ENCODE measurements around the gene LENG9.
A peak's percentile ranks its signal among the peaks of the same experiment; 100 is the strongest.
"Not testable (repeated sequence)": the region's sequence is repeated elsewhere in the genome, so short reads cannot be mapped to it uniquely, and the experiment has no call there.

LENG9 gene

DNA sequence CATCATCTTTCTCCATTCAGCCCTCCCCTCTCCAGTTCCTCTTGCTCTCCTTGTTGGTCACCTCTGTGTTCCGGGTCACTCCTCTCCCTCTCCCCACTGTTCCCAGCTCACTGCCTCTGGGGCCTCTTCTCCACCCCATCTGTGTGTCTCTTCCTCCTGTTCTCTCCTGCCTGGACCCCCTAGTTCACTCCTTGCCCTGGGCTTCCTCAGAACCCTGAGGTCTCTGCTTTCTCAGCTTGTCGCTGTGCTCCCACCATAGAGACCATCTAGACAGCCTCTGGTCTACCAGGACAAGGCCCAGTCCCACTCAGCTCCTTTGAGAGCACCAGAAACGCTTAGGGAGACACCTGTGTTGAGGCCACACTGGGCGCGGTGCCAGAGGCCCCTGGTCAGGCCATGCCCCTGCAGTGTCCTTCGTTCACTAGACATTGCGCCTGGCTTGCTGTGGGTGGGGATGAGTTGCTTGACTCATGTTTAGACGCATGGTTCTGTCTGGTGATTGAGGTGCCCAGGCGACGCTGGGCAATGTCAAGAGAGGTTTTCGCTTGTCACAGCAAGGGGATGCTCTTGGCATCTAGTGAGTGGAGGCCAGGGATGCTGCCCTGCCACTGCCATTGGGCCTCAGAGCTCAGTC, 4.8 kb downstream of the LENG9 start:
- DNase-seq, result no peak

DNA sequence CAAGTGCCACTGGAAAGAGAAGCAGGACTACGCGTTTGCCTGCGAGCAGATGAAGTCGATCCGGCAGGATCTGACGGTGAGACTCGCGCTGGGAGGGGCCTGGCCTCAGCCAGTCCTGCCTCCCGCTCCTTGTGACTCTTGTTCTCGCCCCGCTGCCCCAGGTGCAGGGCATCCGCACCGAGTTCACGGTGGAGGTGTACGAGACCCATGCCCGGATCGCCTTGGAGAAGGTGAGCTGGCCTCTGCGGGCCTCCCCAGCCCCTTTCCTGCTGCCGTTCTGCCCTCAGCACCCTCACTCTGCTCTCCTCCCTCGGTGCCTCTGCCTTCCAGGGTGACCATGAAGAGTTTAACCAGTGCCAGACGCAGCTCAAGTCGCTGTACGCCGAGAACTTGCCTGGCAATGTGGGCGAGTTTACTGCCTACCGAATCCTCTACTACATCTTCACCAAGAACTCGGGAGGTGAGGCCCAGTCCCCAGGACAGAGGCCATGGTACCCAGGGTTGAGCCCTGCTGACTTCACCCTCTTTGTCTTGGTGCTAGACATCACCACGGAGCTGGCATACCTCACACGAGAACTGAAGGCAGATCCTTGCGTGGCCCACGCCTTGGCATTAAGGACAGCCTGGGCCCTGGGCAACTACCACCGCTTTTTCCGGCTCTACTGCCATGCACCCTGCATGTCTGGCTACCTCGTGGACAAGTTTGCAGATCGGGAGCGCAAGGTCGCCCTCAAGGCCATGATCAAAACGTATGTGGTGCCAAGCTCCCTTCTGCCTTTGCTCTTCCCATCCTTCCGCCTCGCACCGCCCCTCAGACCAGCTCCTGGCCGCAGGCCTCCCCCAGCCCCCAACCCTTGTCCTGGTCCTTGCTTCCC, 5.6 kb downstream of the LENG9 start:
- DNase-seq, result no peak

- DNase-seq, result no peak
Observed at GRCh38 chr19:54456423-54457373, 6.9 kb downstream of the LENG9 start.

DNA sequence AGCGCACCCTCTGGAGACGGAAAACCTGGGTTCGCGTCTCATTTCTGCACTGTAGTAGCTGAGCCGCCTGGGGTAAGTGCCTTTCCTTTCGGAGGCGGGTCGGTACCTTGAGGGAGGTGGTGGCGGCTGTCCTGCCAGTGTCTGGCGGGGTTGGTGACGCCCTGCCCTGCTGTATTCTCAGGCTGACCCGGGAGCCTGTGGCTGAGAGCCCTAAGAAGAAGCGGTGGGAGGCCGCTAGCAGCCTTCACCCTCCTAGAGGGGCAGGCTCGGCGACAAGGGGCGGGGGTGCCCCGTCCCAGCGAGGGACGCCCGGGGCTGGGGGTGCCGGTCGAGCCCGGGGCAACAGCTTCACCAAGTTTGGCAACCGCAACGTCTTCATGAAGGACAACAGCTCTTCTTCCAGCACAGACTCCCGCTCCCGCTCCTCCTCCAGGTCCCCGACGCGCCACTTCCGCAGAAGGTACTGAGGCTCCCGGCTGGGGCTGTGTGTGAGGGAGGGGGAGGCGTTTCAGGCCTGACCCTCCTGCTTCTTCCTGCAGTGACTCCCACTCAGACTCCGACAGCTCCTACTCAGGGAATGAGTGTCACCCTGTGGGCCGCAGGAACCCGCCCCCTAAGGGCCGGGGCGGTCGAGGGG, 7.7 kb downstream of the LENG9 start:
- DNase-seq, result no peak

- no peak for DNase-seq
Observed at GRCh38 chr19:54454781-54455675, 8.6 kb downstream of the LENG9 start.

- no peak for DNase-seq
Observed at GRCh38 chr19:54453921-54454780, 9.4 kb downstream of the LENG9 start.

DNA sequence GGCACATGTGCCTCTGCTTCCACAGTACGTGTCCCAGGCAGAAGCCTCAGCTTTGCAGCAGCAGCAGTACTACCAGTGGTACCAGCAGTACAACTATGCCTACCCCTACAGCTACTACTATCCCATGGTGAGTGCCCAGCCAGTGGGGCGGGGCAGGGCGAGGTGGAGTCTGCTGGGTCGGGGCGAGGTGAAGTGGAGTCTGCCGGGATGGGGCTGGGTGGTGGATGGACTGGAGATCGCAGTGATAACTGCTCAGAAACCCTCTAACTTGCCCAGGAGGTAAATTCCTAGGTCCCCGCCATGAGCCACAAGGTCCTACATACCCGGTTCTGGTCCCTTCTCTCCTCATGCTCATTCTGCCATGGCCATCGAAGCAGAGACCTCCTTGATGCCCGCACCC, 11.0 kb downstream of the LENG9 start:
- no peak for DNase-seq

DNA sequence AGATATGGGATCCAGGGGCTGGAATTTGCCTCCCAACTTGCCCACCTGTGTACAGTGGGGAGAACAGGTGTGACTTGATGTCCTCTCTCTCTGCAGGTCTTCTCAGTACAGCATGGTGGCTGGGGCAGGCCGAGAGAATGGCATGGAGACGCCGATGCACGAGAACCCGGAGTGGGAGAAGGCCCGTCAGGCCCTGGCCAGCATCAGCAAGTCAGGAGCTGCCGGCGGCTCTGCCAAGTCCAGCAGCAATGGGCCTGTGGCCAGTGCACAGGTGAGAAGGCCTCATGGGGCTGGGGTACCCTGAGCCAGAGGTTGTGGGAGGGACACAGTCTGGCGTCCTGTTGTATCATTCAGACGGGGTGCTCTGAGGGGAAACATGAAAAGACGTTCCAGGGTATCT, 11.6 kb downstream of the LENG9 start:
- no peak for DNase-seq

- no peak for DNase-seq
Observed at GRCh38 chr19:54451331-54451871, 12.2 kb downstream of the LENG9 start.

- no peak for DNase-seq
Observed at GRCh38 chr19:54449701-54450069, 13.9 kb downstream of the LENG9 start.

DNA sequence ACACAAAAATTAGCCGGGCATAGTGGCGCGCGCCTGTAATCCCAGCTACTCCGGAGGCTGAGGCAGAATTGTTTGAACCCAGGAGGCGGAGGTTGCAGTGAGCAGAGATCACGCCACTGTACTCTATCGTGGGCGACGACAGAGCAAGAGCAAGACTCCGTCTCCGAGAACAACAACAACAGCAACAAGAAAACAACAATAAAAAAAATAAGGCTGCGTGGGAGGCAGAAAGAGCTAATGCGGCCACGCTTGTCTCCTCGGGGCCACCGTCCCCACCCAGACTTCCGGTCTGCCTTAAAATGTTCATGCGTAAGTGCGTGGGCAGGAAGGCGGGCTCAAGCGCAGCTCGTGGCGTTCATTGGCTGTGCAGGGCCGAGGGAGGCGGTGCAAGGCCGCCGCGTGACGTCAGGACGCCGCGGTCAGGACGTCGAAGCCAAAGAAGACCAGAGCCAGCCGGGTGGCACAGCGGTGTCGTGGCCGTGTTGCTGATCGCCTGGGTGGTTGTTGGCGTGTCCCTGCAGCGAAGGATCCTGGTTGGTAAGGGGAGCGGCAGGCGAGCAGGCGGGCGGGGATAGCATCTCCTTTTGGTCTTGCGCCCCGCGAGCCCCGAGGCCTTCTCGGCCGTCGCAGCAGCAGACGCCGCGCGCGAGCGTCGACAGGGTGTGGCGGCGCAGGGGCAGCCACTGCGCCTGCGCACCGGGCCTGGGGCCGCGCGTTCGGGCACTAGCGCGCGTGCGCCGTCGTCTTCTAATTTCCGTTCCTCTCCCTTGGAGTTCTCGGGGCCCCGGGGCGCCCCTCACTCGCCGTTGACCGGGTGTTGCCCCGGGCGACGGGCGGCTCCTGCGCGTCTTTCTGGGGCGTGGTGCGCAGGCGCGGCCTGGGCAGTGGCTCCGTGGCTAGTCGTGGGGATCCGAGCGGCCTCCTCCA, 14.5 kb downstream of the LENG9 start, which contains the start of gene LENG8:
TSS of gene LENG8 (plus strand) at position 426 of the 927 bp plus-strand sequence. CDS start 2,146 bp downstream, outside the sequence.
- DNase-seq, result peak; percentile 93 to 98

DNA sequence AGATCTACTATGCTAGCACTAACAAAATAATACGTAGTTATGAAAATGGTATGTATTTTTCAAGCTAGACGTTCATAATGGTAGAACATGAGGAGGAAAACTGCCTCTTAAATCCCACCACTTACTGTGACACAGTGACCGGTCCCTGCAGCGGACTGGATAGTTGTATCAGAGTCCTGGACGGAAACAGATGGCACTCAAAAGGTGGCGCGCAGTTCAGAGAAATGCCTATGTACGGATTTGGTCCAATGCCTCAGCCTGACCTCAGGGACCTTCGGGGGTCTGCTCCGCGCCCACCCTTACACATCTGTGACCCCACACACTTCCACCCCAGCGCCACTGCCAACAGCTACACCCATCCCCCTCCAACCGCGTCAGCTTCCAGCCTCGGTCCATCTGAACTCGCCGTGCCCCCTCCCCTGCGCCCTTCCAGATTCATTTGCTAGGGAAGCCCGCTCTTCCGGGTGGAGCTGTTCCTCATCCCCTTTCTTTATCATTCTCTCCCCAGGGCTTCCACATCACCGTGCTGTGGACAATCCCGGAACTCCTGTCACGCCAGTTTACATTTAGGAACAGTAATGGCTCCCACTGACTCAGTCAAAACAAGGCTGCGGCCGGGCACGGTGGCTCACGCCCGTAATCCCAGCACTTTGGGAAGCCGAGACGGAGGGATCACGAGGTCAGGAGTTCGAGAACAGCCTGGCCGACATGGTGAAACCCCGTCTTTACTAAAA, 15.4 kb downstream of the LENG9 start:
- DNase-seq, result peak; percentile 28 to 69

DNA sequence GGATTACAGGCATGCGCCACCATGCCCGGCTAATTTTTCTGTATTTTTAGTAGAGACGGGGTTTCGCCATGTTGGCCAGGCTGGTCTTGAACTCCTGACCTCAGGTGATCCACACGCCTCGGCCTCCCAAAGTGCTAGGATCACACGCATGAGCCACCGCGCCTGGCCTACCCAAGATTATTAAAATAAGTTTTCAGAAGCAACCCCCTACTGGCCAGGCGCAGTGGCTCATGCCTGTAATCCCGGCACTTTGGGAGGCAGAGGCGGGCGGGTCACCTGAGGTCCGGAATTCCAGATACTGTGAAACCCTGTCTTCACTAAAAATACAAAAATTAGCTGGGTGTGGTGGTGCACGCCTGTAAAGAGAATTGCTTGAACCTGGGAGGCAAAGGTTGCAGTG, 17.2 kb downstream of the LENG9 start:
- not testable (repeated sequence) for DNase-seq

GRCh38 chr19:54444737-54445136, 18.8 kb downstream of the LENG9 start:
- DNase-seq, result no peak

DNA sequence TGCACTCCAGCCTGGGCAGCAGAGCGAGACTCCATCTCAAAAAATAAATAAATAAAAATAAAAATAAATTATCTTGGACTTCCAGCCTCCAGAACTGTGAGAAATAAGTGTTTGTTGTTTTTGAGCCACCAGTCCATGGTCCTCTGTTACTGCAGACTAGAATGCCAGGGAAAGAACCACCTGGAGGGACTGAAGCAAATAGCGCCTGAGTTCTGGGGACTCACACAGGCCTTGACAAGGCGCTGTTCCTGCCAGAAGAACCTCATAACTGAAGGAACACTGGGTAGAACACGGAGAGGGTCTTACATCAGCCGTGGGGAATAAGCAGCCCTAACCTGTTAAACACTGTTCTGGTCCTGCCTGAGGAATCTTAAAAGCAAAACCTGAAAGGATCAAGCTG, 22.9 kb downstream of the LENG9 start:
- DNase-seq, result no peak

DNA sequence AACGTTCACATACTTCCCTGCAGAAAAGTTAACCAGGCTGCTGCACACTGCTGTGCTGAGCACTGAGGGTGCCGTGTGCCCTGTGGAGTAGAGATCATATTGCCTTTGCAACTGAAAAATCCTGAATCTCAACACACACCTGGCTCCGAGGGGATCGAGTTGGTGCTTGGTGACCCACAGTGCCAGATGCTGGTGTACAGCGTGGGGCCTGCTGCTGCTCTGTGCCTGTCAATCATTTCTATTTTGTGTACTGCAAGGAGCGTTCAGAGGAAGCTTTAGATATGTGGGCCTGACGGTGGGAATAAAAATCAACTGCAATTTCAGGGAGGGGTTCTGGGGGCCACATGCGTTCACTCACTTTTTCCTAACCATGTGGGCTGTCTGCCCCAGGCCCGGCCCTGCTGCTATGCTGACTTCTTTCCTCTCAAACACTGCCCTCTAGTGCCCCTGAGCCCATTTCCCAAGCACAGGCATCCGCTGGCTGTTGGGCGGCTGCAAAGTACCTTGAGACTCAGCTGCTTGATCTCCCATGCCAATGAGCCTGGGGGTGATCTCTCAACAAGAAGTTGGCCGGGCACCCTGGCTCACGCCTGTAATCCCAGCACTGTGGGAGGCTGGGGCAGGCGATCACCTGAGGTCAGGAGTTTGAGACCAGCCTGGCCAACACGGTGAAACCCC, 24.3 kb downstream of the LENG9 start:
- DNase-seq, result peak in 1 of 2 experiments; percentile 49

DNA sequence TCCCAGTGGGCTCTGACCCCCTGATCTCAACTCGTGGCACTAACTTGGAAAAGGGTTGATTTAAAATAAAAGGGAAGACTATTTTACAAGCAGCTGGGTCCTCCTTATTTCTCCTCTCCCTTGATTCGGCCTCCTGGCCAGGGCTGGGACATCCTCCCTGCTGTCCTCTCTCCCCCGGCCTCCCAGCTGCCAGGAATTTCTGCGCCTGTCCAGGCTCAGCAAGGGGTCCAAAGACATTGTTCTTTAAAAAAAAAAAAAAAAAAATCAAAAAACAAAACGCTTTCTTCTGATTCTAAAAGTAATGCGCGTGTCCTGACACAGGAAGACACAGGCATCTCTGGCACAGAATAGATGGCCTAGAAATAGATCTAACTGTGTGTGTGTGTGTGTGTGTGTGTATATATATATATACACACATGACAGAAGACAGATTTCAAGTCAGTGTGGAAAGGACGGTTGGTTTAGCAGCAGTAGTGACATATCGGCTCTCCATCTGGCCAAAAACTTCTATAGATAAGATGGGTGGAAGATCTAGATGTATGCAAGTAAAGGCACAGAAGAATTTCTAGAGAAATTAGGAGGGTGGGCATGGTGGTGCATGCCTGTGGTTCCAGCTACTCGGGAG, 26.8 kb downstream of the LENG9 start:
- DNase-seq, result no peak
